ENCODE results near the gene RSPH6A. TPM values are rescaled to one million over a fixed set of nuclear protein-coding genes. Genes with fewer than 3 reads are reported as not detected.

The RSPH6A gene
- total RNA-seq, 1 experiment from 2014 or later: 0.39 TPM

DNA sequence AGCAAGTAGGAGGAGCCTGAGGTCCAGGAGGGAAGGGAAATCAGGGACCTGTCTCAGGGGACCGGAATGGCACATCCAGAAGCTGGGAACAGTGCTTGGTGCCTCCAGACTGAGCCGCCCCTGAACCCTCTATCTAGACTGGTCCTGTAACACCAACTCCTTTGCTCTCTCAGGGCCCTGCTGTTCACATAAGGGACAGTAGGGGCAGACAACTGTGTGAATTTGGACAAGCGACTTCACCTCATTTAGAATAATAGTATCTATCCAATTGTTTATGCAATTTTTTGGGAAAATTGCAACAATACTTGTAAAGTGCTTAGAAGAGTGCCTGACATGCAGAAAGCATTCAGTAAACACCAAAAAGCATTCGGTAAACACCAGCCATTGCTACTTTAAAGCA lies 33.8 kb upstream of the RSPH6A start:
- Mint-ChIP-seq H3K9me3 (no peaks in the 10 kb centered on the region), H3K4me3 (no peak overlapping the region), H3K27ac (no peak overlapping the region), H3K4me1 (no peaks in the 10 kb centered on the region), H3K36me3 (peaks cover 67% of the 10 kb centered on the region), H3K27me3 (ENCODE audit: low read depth) (no peaks in the 10 kb centered on the region)
- POLR2A ChIA-PET: no interaction called here
- DNase-seq (ENCODE audit: low spot score) (no peak), ATAC-seq (peak; percentile 73)
- no peak for TF ChIP-seq NFYB (CRISPR knock-in tag; conservative IDR thresholded peaks at IDR 0.05; ENCODE audit: low read depth)
- peak; percentile 26; the same call in 1 of the 2 replicates for TF ChIP-seq CTCF (IDR thresholded peaks at IDR 0.05)
- CTCF ChIA-PET: interaction anchor here (1.4 to 2.0 kb wide), 2 partner anchors 13 to 28 kb away, joined by 3 to 6 read pairs; no protein-coding TSS in a partner anchor

GRCh38 chr19:45847663-45848062 lies 32.6 kb upstream of the RSPH6A start:
- Mint-ChIP-seq H3K27me3 (ENCODE audit: low read depth) (no peaks in the 10 kb centered on the region), H3K9me3 (no peaks in the 10 kb centered on the region), H3K4me3 (no peak overlapping the region), H3K27ac (no peak overlapping the region), H3K4me1 (no peaks in the 10 kb centered on the region), H3K36me3 (peaks cover 75% of the 10 kb centered on the region)
- ChIA-PET POLR2A (no interaction called here), CTCF (interaction anchor here (0.5 to 0.6 kb wide), 2 partner anchors 31 to 182 kb away, joined by 3 read pairs; no protein-coding TSS in a partner anchor)
- no peak for TF ChIP-seq EMX1 (CRISPR knock-in tag; IDR thresholded peaks at IDR 0.05)
- no peak for TF ChIP-seq CREM (CRISPR knock-in tag; IDR thresholded peaks at IDR 0.05)
- no peak for TF ChIP-seq ZBTB43 (CRISPR knock-in tag; IDR thresholded peaks at IDR 0.05)
- no peak for TF ChIP-seq USF1 (CRISPR knock-in tag; IDR thresholded peaks at IDR 0.05)
- TF ChIP-seq CTCF (IDR thresholded peaks at IDR 0.05): no peak
- no peak for TF ChIP-seq IRF2 (CRISPR knock-in tag; IDR thresholded peaks at IDR 0.05; ENCODE audit: borderline replicate concordance, low read depth)
- TF ChIP-seq NFATC4 (CRISPR knock-in tag; IDR thresholded peaks at IDR 0.05): no peak
- no peak for TF ChIP-seq CREB1 (CRISPR knock-in tag; IDR thresholded peaks at IDR 0.05)
- no peak for TF ChIP-seq CBFB (CRISPR knock-in tag; IDR thresholded peaks at IDR 0.05; ENCODE audit: low read depth)
- TF ChIP-seq SMAD4 (CRISPR knock-in tag; IDR thresholded peaks at IDR 0.05): no peak
- no peak for TF ChIP-seq USF2 (CRISPR knock-in tag; IDR thresholded peaks at IDR 0.05)
- TF ChIP-seq NFE2L1 (CRISPR knock-in tag; IDR thresholded peaks at IDR 0.05): no peak
- TF ChIP-seq NR3C1 (CRISPR knock-in tag; conservative IDR thresholded peaks at IDR 0.05; ENCODE audit: low read depth): no peak
- no peak for TF ChIP-seq FOXP4 (CRISPR knock-in tag; IDR thresholded peaks at IDR 0.05)
- no peak for TF ChIP-seq E2F5 (CRISPR knock-in tag; IDR thresholded peaks at IDR 0.05)
- no peak for TF ChIP-seq ATF2 (CRISPR knock-in tag; IDR thresholded peaks at IDR 0.05; ENCODE audit: borderline replicate concordance, low read depth)
- no peak for TF ChIP-seq GRHL2 (CRISPR knock-in tag; IDR thresholded peaks at IDR 0.05; ENCODE audit: insufficient replicate concordance, severe bottlenecking)
- DNase-seq (ENCODE audit: low spot score) (no peak), ATAC-seq (no peak)

Data from WTC11 (cell line).